Stimulated activated memory B cell treated with anti-CD40 and anti-IgM and Interleukin-4, amounts not matched to agents 10 μg/mL and 1 μg/mL and 100 μg/mL, for 72 hours (primary cell): ENCODE results near the gene FMN2.
"Not testable (repeated sequence)": the region's sequence is repeated elsewhere in the genome, so short reads cannot be mapped to it uniquely, and the experiment has no call there.

ENCODE experiments used
- ATAC-seq: fragments of 150-1000 bp; cut with Tn5 transposase; 2 replicates; pipeline ENCODE4 v1.10.0; 2021
- H3K27ac Mint-ChIP-seq: one replicate; pipeline ENCODE4 v1.8.0; 2022; ENCODE audit warnings: mild to moderate bottlenecking, mixed read lengths
- H3K27me3 Mint-ChIP-seq: one replicate; pipeline ENCODE4 v1.8.0; 2022; ENCODE audit warnings: mixed read lengths
- H3K36me3 Mint-ChIP-seq: one replicate; pipeline ENCODE4 v1.8.0; 2022; ENCODE audit warnings: mixed read lengths
- H3K4me1 Mint-ChIP-seq: one replicate; pipeline ENCODE4 v1.8.0; 2022; ENCODE audit warnings: mixed read lengths
- H3K4me3 Mint-ChIP-seq: one replicate; pipeline ENCODE4 v1.8.0; 2022; ENCODE audit warnings: mild to moderate bottlenecking, moderate library complexity, mixed read lengths
- H3K9me3 Mint-ChIP-seq: one replicate; pipeline ENCODE4 v1.8.0; 2022; ENCODE audit warnings: mixed read lengths

Gene FMN2

GRCh38 chr1:240309769-240310168 is 218.1 kb downstream of the FMN2 start:
- Mint-ChIP-seq H3K9me3 (peaks cover 5% of the 10 kb centered on the region), H3K27ac (no peak overlapping the region), H3K36me3 (no peaks in the 10 kb centered on the region)

GRCh38 chr1:240310226-240310925 is 218.7 kb downstream of the FMN2 start:
- H3K36me3 Mint-ChIP-seq: no peaks in the 10 kb centered on the region

More at GRCh38 chr1:240309769-240310168, 218.1 kb downstream of the FMN2 start:
- no peaks in the 10 kb centered on the region for H3K4me1 Mint-ChIP-seq
- H3K27me3 Mint-ChIP-seq: no peaks in the 10 kb centered on the region
- no peak overlapping the region for H3K4me3 Mint-ChIP-seq
- ATAC-seq: no peak

DNA sequence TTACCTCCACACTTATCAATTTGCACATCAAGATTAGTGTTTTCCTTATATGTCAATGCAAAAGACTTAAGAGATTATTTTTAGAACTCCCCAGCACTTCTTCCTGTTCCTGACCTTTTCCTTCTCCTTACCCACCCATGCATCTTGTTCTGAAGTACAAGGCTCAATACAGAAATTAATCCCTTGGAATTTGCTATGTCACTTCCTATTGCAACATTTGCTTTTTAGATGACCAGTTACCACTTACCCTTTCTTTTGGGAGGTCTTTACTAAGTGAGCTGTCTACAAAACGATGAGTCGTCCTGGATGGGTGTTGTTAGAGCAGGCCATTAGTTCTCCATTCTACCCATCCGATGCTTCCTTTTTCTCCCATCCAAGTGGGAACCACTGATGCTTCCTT is 221.2 kb downstream of the FMN2 start:
- Mint-ChIP-seq H3K27ac (no peak overlapping the region), H3K4me1 (no peaks in the 10 kb centered on the region), H3K9me3 (peaks cover 9% of the 10 kb centered on the region), H3K4me3 (no peak overlapping the region), H3K27me3 (no peaks in the 10 kb centered on the region), H3K36me3 (no peaks in the 10 kb centered on the region)
- no peak for ATAC-seq

More at GRCh38 chr1:240310226-240310925, 218.7 kb downstream of the FMN2 start:
- Mint-ChIP-seq H3K4me1 (no peaks in the 10 kb centered on the region), H3K27me3 (no peaks in the 10 kb centered on the region), H3K27ac (no peak overlapping the region), H3K9me3 (peaks cover 5% of the 10 kb centered on the region), H3K4me3 (no peak overlapping the region)
- ATAC-seq: no peak

DNA sequence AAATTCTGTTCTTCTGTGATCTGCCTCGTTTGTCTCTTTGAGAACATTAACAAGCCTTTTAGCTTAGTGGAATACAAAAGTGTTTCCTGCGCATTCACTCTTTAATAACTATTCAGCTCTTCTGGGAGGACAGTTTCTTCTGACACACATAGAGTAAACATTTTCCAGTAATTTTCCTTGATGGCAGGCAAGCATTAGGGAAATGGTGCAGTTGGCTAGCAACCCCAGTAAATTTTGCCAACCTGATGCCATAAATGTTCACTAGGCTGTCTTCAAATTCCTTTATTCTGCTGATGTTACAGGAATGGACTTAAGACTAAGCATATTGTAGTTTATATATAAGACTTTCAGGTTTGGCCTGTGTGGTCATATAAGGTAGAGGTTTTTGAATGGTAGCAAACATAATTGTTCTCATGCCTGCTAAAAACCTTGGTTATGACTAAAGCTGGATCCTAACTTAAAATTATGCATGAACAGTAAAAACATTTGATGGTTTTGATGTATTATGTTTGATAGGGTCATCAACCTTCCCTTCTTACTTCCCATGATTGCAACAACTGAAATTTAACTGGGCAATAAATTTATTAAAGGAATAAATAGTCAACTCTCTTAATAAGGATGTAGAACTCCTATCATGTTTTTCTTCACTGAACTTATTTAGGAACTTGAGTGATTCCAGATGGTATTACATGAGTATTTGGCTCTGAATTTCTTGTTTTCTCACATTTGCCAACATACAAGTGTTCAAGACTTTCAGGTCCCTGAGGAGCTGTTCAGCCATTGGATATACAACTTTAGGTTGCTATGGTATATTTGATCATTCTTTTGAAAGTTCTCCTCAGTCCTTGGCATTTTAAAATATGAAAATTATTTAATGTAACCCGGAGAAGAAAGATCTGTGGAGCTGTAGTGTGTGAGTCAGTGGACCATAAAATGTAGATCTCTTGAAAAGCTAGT is 223.4 kb downstream of the FMN2 start:
- Mint-ChIP-seq H3K4me3 (no peak overlapping the region), H3K27ac (no peak overlapping the region), H3K4me1 (no peaks in the 10 kb centered on the region), H3K9me3 (peaks cover 19% of the 10 kb centered on the region), H3K36me3 (no peaks in the 10 kb centered on the region), H3K27me3 (no peaks in the 10 kb centered on the region)
- no peak for ATAC-seq

DNA sequence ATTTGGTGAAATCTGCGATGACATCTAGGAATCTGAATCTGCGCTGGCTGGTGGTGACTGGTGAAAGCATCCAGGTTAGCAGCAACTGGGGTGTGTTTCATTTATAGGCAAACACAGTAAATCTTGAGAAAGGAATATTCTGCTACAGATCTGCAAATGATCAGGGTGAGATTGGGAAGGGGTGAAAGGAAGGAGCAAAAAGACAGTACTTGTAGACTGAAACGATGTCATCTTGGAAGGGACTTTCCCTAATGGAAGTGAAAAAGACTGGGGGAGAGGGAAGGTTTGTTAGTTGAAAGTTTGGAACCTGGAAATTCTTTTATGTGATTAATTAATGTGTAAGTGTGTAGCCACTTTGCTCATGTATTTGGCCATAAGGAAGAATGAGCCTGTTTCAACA is 228.3 kb downstream of the FMN2 start:
- ATAC-seq: no peak
- Mint-ChIP-seq H3K27me3 (no peaks in the 10 kb centered on the region), H3K4me3 (no peak overlapping the region), H3K4me1 (no peaks in the 10 kb centered on the region), H3K36me3 (no peaks in the 10 kb centered on the region), H3K9me3 (peaks cover 26% of the 10 kb centered on the region), H3K27ac (no peak overlapping the region)

DNA sequence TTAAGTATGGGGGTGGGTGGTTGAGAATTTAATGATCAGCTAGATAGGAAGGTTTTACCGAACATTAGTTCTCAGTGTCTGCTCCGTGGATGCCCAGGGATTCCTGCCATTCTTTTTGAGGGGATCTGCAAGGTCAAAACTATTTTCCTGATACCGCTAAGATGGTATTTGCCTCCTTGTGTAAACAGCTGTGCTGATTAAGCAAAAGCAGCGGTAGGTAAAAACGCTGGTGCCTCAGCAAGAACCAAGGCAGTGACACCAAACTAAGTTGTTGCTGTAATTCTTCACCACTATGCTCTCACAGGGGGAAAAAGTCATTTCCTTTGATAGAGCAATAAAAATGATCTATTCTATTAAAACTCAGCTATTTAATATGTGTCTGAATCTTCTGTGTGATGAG is 229.0 kb downstream of the FMN2 start:
- H3K27ac Mint-ChIP-seq: no peak overlapping the region
- H3K4me1 Mint-ChIP-seq: no peaks in the 10 kb centered on the region
- ATAC-seq: no peak
- H3K9me3 Mint-ChIP-seq: peaks cover 26% of the 10 kb centered on the region
- H3K27me3 Mint-ChIP-seq: no peaks in the 10 kb centered on the region
- H3K4me3 Mint-ChIP-seq: no peak overlapping the region
- no peaks in the 10 kb centered on the region for H3K36me3 Mint-ChIP-seq

GRCh38 chr1:240322943-240323342 is 231.3 kb downstream of the FMN2 start:
- H3K4me3 Mint-ChIP-seq: no peak overlapping the region

GRCh38 chr1:240328382-240328781 is 236.7 kb downstream of the FMN2 start:
- not testable (repeated sequence) for H3K4me3 Mint-ChIP-seq, ATAC-seq, H3K27me3 Mint-ChIP-seq, H3K9me3 Mint-ChIP-seq, H3K36me3 Mint-ChIP-seq, H3K4me1 Mint-ChIP-seq, H3K27ac Mint-ChIP-seq

More at GRCh38 chr1:240322943-240323342, 231.3 kb downstream of the FMN2 start:
- Mint-ChIP-seq H3K36me3 (no peaks in the 10 kb centered on the region), H3K27me3 (no peaks in the 10 kb centered on the region), H3K4me1 (no peaks in the 10 kb centered on the region), H3K9me3 (peaks cover 21% of the 10 kb centered on the region), H3K27ac (no peak overlapping the region)
- ATAC-seq: no peak

DNA sequence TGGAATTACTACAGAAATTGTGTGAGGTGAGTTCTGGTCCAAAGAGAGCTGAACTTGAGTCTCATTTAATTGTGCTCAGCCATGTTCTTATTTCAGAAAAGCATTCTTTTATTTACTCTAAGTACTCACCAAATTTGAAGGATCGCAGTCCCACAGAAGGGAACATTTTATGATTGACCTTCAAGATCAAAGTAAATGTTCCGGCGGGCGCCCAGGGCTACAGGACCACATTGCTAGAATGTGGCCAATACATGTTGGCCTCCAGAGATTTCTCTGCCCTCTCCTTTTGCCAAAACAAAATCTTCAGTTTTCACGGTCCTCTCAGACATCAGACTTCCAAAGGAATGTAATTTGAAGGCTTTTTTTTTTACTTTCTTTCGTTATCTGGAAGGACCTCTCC is 237.8 kb downstream of the FMN2 start:
- no peak for ATAC-seq
- Mint-ChIP-seq H3K27ac (no peak overlapping the region), H3K9me3 (peaks cover 2% of the 10 kb centered on the region), H3K36me3 (no peaks in the 10 kb centered on the region), H3K4me1 (no peaks in the 10 kb centered on the region), H3K4me3 (no peak overlapping the region), H3K27me3 (no peaks in the 10 kb centered on the region)

DNA sequence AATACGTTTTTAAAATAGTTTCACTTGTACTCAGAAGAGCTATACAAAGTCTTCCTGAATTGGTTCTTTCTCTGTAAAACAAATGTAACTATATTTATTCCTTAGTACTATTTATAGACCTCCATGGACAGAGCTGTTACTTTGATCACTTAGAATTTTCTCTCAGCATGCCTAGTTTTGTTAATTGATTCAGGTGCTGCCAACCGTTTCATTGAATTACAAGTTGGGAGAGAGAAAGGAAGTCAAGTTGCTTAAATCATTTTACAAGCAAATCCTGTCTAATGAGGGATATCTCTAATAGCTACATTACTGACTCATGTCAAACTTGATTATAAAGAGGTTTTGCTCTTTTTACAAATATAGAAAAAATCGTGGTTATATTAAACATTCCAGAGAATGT is 241.0 kb downstream of the FMN2 start:
- no peaks in the 10 kb centered on the region for H3K9me3 Mint-ChIP-seq
- no peak overlapping the region for H3K27ac Mint-ChIP-seq
- H3K27me3 Mint-ChIP-seq: no peaks in the 10 kb centered on the region
- no peaks in the 10 kb centered on the region for H3K36me3 Mint-ChIP-seq
- H3K4me3 Mint-ChIP-seq: no peak overlapping the region
- no peak for ATAC-seq
- no peaks in the 10 kb centered on the region for H3K4me1 Mint-ChIP-seq

- Mint-ChIP-seq H3K4me3 (no peak overlapping the region), H3K27me3 (no peaks in the 10 kb centered on the region), H3K27ac (no peak overlapping the region), H3K4me1 (no peaks in the 10 kb centered on the region), H3K9me3 (no peaks in the 10 kb centered on the region), H3K36me3 (no peaks in the 10 kb centered on the region)
- no peak for ATAC-seq
Measured at GRCh38 chr1:240337781-240338180, 246.1 kb downstream of the FMN2 start.

DNA sequence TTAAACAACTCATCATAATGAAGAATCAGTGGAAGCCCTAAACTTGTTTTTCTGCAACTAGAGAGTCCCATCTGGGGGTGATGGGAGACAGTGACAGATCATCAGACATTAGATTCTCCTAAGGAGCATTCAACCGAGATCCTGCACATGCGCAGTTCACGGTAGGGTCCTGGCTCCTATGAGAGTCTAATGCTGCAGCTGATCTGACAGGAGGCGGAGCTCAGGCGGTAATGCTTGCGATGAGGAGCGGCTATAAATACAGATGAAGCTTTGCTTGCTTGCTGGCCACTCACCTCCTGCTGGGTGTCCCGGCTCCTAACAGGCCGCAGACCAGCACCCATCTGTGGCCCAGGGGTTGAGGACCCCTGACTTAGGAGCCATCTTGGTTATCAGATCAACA is 247.2 kb downstream of the FMN2 start:
- Mint-ChIP-seq H3K36me3 (no peaks in the 10 kb centered on the region), H3K4me3 (no peak overlapping the region), H3K27ac (no peak overlapping the region), H3K9me3 (peaks cover 3% of the 10 kb centered on the region), H3K27me3 (no peaks in the 10 kb centered on the region), H3K4me1 (no peaks in the 10 kb centered on the region)
- ATAC-seq: no peak

- Mint-ChIP-seq H3K4me1 (no peaks in the 10 kb centered on the region), H3K27me3 (no peaks in the 10 kb centered on the region), H3K36me3 (no peaks in the 10 kb centered on the region), H3K27ac (no peak overlapping the region), H3K9me3 (peaks cover 3% of the 10 kb centered on the region), H3K4me3 (no peak overlapping the region)
- ATAC-seq: no peak
Measured at GRCh38 chr1:240341365-240342250, 249.9 kb downstream of the FMN2 start.

GRCh38 chr1:240342251-240342625 is 250.6 kb downstream of the FMN2 start:
- H3K4me3 Mint-ChIP-seq: no peak overlapping the region
- H3K9me3 Mint-ChIP-seq: peaks cover 3% of the 10 kb centered on the region
- no peaks in the 10 kb centered on the region for H3K27me3 Mint-ChIP-seq
- no peaks in the 10 kb centered on the region for H3K4me1 Mint-ChIP-seq
- no peaks in the 10 kb centered on the region for H3K36me3 Mint-ChIP-seq
- no peak for ATAC-seq
- H3K27ac Mint-ChIP-seq: no peak overlapping the region

- Mint-ChIP-seq H3K27ac (no peak overlapping the region), H3K36me3 (no peaks in the 10 kb centered on the region), H3K4me3 (no peak overlapping the region), H3K4me1 (no peaks in the 10 kb centered on the region), H3K27me3 (no peaks in the 10 kb centered on the region), H3K9me3 (peaks cover 6% of the 10 kb centered on the region)
- no peak for ATAC-seq
Measured at GRCh38 chr1:240343045-240343444, 251.4 kb downstream of the FMN2 start.
